ENCODE data around the gene GSE1.

Gene GSE1

DNA sequence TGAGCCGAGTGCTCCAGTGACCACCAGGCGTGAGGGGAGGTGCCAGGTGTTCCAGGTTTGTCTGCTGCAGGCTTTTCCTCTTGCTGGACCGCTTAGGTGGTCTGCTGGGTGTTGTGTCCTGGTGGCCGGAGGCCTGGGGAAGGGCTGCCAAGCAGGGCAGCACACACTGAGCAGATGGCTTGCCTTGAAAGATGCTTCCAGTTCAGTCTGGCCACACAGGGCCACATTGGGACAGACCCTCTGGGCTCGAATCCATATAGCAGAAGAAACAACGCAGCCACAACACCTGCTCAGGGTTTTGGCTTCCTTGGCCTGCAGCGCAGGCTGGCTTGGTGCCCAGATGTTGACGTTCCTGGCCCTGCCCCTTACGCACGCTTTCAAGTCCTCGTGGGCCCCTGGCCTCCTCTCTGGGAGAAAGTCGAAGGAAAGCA, 50.8 kb downstream of the GSE1 start:
- no peak for DNase-seq

DNA sequence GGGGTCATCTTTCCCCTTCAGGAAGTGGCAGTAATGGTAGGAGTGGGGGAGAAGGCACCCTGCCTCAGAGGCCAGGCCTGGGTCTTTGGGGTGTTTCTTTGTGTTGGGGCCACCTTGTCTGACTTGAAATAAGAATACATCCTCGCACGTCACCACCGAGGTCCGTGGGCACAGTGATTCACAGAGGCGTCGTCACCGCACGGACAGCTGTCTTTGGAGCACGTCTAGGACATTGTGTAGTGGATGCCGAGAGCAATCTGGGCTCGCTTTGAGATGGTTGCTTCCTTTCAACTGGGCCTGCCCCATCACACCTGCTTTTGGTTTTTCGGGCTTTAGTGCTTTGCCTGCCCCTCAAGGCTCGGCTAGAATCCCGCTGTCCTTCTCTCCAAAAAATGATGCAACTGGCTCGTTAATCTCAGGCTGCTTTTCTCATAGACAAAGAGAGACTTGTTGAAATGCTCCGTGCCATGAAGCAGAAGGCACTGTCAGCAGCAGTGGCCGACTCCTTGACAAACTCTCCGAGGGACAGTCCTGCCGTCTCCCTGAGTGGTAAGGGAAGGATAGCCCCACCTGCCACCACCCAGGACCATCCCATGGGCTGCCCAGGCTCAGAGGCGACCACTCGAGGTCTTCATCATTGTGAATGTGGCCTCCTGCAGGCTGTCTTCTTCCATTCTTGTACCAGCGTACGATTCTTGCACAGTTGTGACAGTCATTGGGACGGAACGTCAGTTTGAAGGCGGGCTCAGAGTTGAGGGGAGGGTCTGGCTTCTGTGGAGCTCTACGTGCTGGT, 51.7 kb downstream of the GSE1 start:
- no peak for DNase-seq

DNA sequence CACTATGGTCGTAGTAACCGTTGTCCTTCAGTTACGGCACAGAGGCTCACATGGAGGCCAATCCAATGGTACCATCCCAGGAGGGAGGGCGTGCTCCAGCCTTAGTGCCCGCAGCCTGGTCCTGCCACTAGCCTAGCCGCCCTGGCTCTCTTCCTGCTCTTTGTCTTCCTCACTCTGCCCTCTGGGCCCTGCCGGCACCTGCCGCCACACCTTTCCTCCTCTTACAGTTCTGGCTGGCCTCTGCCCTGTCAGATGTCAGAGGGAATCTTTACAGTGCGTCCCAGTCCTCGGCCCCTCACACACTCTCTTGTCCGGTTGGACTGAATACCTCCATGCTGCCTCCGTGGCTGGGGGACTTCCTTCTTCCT, 52.2 kb downstream of the GSE1 start:
- DNase-seq: no peak

DNA sequence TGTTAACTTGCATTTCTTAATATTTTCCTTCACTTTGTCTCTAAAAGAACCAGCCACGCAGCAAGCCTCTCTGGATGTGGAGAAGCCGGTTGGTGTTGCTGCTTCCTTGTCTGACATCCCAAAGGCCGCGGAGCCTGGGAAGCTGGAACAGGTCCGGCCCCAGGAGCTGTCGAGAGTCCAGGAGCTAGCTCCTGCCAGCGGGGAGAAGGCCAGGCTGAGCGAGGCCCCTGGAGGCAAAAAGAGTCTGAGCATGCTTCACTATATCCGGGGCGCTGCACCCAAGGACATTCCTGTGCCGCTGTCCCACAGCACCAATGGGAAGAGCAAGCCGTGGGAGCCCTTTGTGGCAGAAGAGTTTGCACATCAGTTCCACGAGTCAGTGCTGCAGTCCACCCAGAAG, 52.8 kb downstream of the GSE1 start:
- no peak for DNase-seq

DNA sequence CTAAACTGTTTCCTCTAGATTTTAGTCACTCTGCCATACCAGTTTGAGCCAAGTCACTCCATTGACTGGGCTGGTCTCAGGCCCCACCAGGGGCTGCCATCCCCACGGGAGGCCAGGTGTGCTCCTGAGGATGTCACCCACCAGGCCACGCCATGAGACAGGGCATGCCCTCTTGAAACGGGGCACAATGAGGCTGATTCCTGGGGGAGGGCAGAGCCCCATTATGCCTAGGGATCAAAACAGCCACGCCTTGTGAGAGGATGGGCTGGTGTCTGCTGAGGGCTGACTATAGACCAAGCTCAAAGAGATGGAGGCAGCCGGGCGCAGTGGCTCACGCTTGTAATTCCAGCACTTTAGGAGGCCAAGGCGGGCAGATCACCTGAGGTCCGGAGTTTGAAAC, 54.1 kb downstream of the GSE1 start:
- DNase-seq: no peak

DNA sequence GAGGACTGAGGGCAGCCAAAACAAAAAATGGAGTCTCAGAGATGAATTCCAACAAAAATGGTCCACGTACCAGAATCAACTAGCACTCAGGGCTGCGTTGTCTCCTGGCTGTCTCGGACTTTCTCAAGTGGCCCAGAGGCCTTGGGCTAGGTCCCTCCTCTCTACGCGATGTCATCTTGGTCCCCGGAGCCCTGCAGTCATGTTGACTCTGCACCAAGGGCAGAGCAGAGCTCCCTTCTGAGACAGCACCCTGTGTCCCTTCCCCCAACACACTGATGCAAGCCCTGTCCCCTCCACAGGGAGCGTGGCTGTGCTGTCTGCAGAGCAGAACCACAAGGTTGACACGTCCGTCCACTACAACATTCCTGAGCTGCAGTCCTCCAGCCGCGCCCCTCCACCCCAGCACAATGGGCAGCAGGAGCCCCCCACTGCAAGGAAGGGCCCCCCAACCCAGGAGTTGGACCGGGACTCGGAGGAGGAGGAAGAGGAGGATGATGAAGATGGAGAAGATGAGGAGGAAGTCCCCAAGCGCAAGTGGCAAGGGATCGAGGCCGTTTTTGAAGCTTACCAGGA, 54.8 kb downstream of the GSE1 start:
- no peak for DNase-seq

DNA sequence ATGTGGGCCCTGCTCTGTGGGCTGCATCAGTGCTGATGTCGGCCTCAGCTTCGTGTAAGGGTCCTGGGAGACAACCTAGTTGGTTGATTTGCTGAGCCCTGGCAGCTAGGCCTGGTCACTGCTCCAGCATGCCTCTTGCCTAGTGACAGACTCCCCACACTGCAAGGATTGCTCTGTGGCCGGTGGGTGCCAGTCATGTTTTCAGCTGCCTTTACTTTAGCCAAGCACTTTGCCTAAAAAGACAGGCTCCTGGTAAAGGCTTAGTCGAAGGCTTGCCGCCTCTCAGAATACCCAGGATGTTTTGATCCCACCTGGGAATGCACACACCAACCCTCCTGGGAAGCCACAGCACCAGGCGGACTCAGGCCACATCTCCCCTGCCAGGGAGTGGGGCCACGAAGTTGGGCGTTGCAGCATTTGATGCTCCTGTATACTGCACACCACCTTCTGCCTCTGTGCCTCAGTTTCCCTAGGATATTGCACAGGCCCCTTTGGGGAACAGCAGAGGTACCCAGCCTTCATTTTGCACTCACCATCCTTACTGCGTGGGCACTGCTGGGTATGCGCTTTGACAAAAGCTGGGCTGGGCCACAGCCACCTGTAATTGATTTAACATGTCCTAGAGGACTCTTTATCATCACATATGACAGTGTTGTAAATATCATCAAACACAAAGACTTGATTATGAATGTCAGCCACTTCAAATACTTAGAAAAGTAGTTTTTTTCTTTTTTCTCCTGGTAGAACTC, 55.7 kb downstream of the GSE1 start:
- no peak for DNase-seq

DNA sequence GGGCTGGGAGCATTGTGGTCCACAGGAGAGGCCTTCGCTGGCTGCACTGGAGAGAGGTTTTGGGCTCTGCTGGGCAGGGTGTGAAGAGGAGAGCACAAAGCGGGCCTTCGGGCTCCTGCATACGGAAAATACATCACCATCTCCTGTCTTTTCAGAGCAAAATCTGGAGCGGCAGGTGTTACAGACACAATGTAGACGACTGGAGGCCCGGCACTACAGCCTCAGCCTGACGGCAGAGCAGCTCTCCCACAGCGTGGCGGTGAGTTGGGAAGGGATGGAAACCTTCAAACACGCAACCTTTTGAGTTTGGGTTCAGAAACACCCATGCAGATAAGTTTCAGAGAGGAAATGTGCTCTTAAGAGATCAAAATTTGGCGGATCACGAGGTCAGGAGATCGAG, 57.7 kb downstream of the GSE1 start:
- DNase-seq: no peak

DNA sequence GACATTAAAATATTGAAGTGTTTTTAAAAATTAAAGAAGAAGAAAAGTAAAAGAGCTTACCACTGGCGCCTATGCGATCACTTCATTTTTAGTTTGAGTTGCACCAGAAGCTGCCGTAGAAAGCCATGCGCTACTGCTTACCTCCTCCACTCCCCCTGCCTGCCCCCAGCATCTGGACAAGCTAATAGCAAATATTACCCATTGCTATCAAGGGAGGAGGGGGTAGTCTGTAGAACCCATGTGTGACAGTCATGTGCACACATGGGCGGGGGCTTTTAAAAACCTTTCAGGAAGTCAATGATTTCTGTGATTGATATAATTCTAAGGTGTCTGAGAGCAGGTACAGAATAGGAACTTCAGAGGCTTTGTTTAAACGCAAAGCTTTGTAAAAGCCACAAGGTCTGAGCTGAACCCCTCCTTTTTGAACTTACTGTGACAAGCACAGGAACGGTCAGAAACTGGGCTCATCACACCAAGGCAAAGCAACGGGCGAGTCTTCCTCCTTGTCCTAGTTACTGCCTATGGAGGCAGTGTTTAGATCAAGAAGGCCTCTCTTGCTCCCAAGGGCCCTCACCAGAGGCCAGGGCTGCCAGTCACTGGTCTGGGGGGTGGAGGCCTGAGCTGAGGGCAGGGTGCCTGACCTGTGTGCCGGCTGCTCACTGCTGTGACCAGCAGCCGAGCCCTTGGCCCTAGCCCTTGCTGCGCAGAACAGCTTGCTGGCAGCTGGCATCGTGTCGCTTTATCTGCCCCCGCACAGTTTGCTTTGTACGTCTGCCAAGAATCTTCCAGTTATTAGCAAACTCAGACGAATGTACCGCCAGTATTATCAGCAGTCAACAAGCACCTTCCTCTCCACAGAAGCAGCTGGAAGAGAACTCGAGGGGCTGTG, 60.7 kb downstream of the GSE1 start:
- DNase-seq: no peak

DNA sequence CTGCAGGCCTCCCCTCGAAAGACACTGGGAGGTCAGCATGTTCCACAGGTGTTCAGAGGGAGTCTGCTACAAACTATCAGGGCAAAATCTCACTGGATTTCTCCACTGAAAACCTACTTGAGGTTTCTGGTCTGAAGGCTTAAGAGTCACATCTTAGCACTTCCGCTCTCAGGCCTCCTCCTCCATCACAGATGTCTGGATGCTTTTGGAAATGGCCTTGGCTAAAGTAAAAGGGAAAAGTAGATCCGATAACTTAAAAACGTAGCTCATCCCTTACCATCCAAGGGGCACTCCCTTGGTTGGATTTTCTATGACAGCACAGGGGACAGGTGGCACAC, 61.3 kb downstream of the GSE1 start:
- no peak for DNase-seq

DNA sequence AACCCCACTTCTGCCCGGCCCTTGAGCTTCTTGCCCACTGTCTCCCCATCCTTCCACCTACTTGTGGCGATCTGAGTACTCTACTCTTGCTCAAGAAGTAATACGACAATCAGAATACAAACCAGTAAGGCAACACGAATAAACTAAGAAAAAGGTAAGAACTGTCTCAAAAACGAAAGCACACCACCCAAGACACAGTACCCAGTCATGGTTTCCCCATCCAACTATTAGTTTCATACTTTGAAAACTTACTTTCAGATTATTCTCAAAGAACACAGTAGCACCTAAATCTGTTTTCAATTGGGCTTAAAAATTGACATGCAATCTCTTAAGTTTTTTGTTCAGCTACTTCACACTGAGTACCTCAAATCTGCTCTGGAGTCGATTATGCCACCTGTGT, 61.7 kb downstream of the GSE1 start:
- DNase-seq: no peak

DNA sequence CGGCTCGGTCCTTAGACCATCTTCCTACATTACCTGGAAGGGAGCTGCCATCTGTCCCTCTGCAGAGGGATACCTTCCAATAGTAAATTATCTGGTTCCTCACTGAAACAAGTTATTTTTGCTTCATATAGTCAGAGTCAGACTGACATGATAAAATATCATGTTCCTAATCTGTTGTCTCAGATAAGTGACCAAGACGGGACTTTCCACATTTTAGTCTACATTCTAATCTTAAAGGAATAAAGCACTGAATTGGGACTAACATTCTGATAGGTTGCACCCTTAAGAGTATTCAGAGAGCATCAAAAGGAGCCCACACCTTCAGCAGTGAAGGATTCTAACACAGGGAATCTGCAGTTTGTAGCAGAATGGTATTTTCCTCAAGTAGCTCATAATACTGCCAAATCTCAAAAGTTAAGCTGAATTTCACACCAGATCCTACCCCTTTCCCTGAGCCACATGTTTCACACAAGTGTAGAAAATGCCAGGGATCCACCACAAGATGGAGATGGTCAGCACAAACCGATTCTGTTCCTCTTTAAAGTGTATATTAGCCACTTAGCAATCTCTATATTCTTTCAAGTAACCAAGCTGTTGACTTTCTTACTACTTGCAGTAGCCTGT, 62.2 kb downstream of the GSE1 start:
- no peak for DNase-seq

DNA sequence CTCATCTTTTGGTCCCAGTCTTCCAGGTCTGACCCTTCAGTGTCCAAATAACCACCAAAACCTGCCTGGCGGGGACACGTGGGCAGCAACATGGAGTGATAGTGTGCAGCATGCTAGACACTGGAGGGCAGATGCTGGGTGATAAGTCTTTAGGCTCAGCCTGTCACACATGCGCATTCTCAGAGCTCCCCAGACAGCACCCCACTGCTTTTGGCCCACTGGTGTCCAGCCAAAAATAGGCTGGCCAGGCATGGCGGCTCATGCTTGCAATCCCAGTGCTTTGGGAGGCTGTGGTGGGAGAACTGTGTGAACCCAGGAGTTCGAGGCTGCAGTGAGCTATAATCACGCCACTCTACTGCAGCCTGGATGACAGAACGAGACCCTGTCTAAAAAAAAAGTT, 63.3 kb downstream of the GSE1 start:
- DNase-seq: no peak

DNA sequence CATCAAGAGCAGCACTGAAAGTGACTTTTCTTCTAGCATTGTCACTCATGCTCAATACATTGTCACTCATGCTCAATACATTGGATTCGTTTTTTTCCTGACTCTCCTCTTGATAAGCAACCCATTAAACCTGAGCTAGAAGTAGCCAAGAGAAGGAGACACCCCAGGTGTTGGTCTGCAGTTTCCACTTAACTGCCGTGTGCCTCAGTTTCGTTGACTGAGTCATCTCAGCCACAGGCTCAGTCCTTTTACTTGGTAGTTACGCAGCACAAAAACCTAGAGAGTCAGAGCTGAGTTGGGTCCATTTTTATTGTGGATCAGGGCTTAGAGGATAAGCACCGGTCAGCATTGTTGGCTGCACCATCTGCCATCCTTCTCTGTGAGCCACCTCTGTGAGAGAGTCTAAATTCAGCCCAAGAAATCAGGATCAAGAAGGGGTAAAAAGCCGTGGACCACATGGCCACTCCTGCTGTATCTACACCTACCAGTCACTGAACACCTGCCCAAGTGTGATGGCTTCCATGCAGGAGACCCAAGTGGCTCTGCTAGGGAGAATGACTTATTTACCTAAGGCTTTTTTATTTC, 64.4 kb downstream of the GSE1 start:
- no peak for DNase-seq

DNA sequence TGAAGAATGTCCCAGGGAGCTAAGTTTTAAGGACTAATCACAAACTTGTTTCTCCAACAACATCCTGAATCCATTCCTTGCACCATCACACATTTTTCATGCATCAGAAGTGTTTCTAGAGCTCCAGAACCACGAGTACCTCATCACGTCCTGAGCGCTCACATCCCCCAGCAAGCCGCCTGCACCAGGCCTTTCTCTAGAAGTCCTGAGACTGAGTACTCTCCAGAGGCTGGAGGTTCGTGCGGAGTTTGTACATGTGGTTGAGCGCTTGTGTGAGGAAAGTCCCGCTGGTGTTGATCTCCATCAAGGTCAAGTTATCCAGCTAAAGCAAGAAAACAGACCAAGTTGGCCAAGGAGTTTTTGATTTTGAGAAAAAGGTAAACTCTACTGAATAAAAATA, 64.9 kb downstream of the GSE1 start:
- no peak for DNase-seq

DNA sequence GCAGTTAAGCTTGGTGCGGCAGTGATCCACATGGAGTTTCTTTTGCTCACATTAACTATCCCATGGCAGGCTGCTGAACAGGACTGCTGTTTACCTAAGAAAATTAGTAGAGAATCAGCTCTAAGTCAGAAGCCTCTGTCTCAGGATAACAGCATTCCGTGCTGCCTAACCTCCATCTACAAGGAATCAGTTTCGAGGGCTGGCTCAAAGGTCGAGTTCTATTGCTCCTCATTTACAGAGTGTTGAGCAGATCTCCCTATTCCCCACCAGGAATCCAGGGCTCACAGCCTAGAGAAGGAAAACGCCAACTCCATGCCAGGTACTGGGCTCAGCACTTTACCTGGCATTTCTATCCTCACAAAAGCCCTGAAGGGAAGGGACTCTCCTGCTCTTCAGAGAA, 65.7 kb downstream of the GSE1 start:
- DNase-seq: no peak

DNA sequence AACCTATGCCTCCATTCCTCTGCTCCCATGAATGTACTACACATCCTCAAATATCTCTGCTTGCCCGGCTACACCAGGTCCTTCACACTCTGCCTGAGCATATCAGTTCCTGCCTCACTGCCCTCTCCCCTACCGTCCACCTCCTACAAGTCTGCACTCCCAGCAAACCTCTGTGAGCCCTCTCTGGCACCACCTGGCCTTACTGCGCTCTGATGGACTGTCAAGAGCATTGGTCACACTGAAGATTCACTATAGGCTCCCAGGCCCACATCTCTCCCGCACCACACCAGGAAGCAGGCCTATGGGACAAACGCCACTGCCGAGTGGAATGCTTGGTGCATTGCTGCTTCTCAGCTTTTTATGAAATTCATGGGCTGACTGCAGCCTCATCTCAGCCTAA, 66.7 kb downstream of the GSE1 start:
- DNase-seq: no peak

DNA sequence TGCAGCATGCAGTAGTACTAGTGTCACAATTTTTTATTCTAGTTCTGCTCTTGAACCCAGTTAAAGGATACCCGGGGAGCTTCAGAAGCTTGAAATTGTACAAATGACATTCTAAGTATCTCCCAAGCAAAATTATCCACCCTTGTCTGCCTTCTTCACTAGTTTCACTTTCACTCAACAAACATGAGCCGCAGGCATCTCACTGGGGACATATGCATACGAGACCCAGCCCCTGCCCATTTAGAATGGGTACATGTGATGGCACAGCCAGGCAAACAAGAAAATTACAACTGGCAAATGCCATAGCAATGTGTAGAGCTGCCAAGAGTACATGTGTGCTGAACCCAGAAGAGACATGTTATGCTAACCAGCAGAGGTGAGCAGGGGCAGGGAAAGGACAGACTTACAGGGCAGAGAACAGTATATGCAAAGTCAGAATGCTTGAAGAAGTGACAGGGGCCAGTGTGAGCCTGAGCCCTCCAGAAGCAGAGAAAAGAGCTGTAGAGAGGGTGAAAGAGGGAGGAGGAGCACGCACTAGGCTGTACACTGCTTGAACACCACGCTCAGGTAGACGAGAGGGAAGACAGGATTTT, 67.3 kb downstream of the GSE1 start:
- no peak for DNase-seq

DNA sequence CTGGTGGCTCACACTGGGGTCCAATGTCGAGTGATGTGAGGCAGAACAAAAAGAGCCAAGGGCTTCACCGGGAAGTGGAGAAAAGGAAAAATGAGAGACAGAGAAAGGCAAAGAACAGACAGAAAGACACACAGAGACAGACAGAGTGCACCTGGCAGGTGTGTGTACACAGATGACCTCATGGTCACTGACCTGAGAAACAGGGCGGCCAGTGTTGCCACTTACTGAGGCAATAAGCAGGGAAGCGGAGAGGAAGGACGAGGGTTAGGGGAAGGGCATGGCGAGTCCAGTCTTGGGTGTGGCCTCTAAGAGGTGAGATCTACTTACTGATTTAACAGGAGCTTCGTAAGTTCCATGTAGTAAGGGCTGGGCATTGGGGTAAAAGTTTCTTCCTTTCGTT, 68.1 kb downstream of the GSE1 start:
- DNase-seq: no peak

DNA sequence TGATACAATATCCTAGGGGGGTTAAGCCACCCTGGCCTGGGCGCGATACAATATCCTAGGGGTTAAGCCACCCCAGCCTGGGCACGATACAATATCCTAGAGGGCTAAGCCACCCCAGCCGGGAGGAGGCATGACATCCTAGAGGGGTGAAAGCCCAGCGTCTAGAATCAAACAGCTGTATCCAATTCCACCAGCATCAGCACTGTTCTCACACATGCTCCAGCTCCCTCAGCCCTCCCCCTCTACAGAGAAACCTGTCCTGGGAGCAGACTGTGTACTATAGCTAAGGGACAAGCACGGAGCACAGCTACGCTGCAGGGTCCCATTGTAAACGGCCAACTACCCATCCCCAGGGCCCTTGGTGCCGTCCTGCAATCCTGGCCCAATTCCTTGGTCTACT, 69.4 kb downstream of the GSE1 start:
- no peak for DNase-seq

DNA sequence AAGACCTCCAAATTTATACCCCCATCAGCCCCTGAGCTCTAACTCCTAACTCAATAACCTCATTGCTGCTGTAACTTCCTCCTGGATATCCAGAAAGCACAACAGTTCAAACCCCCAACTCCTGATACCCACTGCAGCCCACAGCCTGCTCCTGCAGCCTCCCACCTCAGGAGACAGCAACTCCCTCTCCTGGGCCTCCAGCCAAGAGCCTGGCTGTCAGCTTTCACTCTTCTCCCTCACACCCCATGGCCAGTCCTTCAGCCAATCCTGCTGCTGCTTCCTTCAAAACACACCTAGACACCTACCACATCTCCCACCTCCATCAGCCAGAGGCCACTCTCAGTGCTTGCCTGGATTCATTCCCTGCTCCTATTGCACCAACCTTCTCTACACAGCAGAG, 70.2 kb downstream of the GSE1 start:
- no peak for DNase-seq

DNA sequence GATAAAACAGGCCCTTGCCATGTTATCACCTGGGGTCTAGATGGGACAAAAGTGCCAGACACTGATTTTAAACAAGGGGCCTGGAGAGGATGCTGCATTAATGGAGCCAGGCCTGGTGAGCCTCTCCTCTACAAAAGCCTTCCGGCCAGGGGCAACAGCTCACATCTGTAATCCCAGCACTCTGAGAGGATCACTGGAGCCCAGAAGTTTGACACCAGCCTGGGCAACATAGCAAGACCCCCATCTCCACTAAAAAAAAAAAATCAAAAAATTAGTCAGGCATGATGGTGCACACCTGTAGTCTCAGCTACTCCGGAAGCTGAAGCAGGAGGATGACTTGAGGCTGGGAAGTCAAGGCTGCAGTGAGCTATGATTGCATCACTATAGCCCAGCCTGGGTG, 72.1 kb downstream of the GSE1 start:
- DNase-seq: no peak

All from activated CD4-positive, alpha-beta T cell treated with anti-CD3 and anti-CD28 coated beads for 48 hours (primary cell).